HG03159 (cell line): ENCODE measurements around the gene IKZF1.

ENCODE experiments used
- ATAC-seq: cut with Tn5 transposase; IDR thresholded peaks from one replicate; pipeline ENCODE4 v1.9.1; 2021; ENCODE audit warnings: mild to moderate bottlenecking, moderate library complexity; ENCODE audit not compliant: unreplicated experiment

IKZF1 gene

GRCh38 chr7:50352751-50353150 is 48.2 kb downstream of the IKZF1 start:
- no peak for ATAC-seq

DNA sequence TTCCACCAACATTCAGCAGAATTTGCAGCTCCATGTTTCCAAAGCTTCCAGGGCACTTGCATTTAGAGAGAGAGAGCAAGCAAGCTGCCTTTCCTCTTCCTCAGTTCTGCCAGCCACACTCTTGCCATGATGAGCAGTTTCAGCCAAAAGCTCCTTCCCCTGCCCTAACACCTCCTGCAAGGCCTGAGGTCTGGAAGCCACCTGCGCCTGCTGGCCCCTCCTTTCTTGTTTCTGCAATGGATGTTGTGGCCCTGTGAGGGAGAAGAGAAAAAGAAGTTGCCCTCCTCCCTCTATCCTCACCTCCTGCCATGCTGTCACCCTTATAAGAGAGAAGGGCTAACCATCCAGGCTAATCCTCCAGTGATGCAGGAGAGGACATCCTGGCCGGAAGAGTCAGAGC is 48.7 kb downstream of the IKZF1 start:
- no peak for ATAC-seq

DNA sequence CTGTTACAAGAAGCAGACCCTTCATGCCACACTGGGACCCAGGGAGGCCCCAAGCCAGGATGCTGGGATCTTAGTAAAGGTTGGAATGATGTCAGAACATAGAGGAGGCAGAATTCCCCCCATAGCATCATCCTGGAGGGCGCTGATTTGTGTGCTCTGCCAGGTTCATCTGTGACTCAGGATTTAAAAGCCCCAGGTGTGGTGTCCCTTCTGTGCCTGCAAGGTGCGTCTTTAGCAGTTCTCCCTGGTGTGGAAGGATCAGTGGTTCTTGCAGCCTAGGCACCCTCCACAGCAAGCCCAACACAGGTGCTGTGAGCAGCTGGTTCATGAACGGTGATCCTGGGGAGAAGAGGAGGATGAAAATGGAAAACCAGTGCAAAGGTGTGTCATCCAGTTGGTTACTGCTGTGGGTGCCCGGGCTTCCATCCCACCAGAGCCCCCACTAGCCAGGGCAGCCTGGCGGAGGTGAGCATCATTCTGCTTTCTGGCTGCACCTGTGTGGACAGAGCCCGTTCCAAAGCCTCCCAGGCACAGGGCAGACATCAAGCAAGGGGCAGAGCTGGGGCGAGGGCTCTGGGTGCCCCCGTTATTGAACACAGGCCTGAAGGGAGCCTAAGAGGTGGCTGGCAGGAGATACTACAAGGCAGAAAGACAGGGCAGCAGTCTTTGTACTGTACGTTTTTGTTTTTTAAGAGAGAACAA is 49.5 kb downstream of the IKZF1 start:
- ATAC-seq = no peak

- ATAC-seq = no peak
Observed at GRCh38 chr7:50355817-50356178, 51.3 kb downstream of the IKZF1 start.

DNA sequence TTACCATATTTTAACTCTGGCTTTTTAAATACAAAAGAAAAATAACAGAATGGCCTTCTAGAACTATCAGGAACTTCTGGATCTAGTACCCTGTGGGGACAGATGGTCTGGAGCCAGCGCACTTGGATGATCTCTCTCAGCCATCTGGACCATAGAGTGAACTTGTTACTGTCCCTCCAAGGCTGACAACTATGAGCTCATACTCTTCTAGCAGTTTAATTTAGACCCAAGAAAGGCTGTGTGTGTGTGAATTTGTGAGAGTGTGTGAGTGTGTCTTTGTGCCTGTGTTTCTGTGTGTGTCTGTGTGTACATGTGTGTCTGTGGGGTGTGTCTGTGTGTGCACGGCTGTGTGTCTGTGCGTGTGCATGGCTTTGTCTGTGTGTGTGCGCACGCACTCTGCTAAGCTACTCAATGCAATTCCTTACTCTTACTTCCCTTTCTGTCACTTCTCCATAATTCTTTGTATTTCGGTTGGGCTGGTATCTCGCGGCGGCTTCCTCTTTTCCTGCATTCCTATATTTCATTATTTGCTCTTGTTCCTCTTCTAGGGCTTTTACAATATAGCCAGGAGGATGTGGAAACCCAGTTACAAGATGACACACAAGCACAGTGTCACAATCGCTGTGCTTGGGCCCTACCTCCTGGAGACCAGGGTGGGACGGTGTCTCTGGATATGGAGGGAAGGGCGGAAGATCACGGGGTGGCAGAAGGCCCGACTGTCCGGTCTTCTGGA is 51.9 kb downstream of the IKZF1 start:
- no peak for ATAC-seq

GRCh38 chr7:50356945-50357268 is 52.4 kb downstream of the IKZF1 start:
- no peak for ATAC-seq

DNA sequence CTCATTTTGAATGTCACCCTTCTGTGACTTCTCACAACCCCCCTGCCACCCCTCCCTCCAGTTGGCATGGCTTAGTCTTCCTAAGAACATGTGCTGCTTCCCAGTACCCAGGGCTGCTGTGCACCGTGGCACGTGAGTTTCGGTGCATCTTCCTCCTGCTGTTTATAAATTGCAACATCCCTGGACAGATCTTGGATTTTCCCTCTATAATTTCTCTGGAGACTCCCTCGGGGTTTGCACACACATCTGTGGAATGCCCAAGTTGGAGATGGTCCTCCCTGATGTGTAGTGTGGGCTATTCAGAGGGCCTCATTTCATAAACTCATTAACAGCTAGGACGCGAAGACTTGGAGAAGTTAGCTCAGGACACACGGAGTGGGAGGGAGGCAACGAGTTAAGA is 52.9 kb downstream of the IKZF1 start:
- ATAC-seq = no peak

DNA sequence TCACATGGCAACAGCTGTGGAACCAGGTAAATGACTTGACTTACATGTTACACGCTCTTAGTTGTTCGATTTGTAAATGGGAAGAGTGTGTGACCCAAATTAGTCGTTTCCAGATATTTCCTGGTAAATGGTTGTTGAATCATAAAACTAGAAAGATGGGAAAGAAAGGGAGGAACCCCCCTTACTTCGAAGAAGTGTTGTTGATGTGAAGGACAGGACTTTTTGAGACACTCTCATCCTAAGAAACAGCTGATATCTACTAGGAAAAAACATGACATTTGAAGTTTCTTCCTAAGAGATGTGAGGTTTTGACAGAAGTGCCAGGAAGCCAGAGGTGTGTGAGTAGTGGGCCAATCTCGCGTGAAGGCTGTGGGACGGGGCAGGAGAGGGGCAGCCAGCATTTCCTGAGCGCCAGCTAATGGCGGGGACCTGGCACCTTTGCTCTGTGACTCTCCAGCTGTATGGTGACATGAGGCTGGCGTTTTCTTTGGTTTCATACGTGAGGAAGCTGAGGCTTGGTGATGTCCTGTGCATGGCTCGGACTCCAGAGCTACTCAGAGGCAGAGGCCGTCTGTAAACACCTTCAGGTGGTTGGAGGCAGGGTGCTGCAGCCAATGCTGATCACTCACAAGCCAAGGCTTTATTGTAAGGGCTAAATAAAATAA is 53.7 kb downstream of the IKZF1 start:
- no peak for ATAC-seq

DNA sequence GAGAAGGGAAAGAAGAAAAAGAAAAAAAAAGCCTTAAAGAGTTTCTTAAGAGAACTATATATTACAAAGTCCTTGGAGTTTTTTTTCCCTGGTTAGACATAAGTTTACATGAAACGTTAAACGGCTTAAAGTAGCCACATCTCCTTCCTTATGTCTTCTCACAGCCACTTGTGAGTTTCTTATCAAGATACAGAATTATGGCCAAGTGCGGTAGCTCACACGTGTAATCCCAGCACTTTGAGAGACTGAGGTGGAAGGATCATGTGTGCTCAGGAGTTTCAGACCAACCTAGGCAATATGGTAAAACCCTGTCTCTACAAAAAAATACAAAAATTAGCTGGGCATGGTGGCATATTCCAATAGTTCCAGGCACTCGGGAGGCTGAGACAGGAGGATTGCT is 54.3 kb downstream of the IKZF1 start:
- ATAC-seq = no peak

DNA sequence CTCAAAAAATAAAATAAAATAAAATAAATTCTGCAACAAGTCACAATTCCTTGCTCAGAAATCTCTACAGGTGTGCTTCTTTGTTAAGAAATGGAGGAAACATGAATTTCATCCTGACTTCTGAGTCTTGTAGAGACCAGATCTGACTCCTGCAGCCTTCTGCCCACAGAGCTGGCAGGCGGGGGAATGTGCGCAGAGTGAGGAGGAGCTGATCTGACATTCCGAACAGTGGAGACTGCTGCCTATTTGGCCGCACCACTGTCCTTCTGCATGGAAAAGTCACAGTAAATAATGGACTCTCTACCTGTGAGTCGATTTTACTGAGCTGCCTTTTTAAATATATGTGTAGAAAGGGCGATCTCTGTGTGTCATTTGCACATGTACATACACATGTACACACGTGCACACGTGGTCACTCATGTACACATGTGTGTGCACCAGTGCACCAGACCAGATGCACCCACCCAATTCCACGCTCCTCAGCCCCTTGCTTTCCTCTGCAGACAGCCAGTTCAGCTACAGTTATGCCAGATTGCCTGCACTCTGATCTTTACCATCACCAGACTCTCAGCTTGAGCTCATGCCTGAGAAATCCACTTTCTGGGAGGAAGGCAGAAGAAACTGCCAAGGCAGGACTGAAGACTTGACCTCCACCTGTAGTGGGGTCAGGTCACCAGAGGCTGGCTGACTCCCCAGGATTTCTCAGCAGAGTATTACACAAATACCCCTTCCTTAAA is 54.9 kb downstream of the IKZF1 start:
- no peak for ATAC-seq

- no peak for ATAC-seq
Observed at GRCh38 chr7:50359995-50360925, 55.7 kb downstream of the IKZF1 start.

GRCh38 chr7:50362142-50362541 is 57.6 kb downstream of the IKZF1 start:
- no peak for ATAC-seq

DNA sequence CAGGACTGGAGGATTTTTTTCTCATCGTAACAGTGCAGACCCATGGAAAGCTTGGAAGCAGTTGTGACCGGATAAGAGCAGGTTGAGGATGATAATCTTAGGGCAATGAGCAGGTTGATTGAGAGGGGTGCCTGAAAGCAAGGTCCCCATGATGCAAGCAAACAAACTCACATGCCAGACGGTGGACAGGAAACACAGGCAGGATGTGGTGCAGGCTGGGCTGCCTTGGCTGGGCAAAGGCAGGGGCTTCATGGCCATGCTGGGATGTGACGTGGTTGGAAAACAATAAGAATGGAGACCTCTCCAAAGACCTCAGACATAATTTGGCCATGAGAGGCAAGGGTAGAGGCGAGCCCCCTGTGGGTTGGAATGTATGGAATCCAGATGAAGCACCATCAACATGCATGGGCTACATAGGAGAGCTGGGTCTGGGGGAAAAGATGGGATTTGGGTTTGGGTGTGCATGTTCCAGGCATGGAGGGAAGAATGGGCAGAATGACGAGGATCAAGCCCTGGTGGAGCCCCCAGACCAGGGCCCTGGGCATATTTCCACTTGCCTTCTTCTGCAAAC is 58.3 kb downstream of the IKZF1 start:
- no peak for ATAC-seq

GRCh38 chr7:50363327-50364060 is 59.0 kb downstream of the IKZF1 start:
- no peak for ATAC-seq

DNA sequence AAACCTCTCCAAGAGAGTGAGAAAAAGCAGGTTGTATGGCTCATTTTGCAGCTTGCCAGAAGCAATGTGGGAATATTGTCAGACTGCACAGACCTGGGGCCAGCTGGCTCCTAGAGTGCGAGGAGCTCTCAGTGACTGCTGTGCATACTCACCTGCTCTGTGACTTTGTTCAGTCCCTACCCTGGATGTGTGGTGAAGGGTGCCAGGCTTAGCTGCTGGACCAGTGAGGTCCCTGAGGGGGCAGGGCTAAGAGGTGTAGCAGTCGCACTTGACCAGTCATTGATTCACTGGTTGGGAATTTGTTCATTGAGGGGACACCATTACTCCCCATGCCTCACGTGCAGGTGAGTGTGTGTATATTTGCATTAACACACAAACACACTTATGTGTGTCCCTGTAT is 60.1 kb downstream of the IKZF1 start:
- ATAC-seq = no peak

DNA sequence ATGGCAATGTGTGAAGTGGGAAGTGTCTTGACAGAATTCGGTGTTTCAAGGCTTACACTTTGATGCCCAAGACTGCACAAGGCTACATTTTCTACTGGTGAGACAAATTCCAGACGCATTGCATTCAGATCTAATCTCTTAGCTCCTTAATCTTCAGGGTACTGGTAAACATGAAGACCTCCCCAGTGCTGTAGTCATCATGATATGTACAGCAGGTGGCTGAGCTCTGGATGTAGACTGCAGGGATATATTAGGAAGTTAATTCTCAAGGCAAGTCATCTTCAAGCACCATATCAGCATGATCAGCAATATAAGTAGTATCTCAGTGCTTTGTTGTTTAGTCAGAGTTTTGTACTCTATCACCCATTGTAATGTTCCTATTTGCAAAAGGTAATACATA is 61.8 kb downstream of the IKZF1 start:
- no peak for ATAC-seq

DNA sequence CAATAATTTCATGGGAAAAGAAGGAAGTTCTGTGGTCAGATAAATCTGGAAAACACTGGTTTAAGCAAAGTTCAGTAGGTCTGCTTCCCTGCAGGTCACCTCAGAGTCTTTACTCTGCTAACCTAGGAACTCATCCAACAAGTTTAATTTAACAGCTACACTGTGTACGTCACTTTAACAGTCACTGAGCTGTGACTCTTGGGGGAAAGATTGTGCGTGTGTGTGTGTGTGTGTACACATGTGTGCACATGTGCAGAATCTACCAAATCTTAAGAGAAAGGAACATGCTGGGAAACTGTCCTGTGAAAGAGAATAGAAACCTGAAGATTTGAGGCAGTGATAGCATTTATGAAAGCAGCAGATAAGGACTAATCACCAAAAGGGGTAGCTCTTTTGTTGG is 62.6 kb downstream of the IKZF1 start:
- no peak for ATAC-seq

GRCh38 chr7:50367570-50367969 is 63.1 kb downstream of the IKZF1 start:
- ATAC-seq = no peak

DNA sequence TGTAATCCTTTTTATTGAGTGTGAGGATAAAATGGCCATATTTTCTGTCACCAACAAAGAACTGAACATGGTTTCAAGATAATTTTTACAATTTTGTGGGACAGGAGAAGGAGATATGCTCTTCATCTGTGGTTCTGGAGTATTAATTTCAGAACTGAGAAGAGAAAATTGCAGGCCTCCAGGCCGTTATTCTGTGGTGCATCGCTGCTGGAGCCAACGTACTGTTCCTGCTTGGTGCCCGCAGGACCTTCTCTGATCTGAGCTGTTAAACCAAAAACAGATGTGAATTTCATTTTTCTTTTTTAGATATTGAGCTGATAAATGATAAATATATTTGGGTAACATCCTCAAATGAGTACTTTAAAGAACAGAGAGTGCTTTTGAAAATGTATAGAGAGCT is 63.9 kb downstream of the IKZF1 start:
- no peak for ATAC-seq
